Measurements from ENCODE around the gene DEPP1.

The DEPP1 gene

GRCh38 chr10:44949915-44950314, 28.7 kb downstream of the DEPP1 start:
- no peak for TF ChIP-seq CTCF (IDR thresholded peaks at IDR 0.05; ENCODE audit: borderline replicate concordance, insufficient read depth, low read depth, low read length)
- no peak overlapping the region for H3K4me3 ChIP-seq (ENCODE audit: low read depth, low read length)

- no peak overlapping the region for H3K4me3 ChIP-seq (ENCODE audit: low read depth, low read length)
- TF ChIP-seq CTCF (IDR thresholded peaks at IDR 0.05; ENCODE audit: borderline replicate concordance, insufficient read depth, low read depth, low read length) = no peak
These were observed 29.3 kb downstream of the DEPP1 start for GRCh38 chr10:44949127-44949802.

GRCh38 chr10:44948642-44949041, 30.0 kb downstream of the DEPP1 start:
- no peak for TF ChIP-seq CTCF (IDR thresholded peaks at IDR 0.05; ENCODE audit: borderline replicate concordance, insufficient read depth, low read depth, low read length)
- no peak overlapping the region for H3K4me3 ChIP-seq (ENCODE audit: low read depth, low read length)

GRCh38 chr10:44947371-44948152, 31.0 kb downstream of the DEPP1 start:
- no peak overlapping the region for H3K4me3 ChIP-seq (ENCODE audit: low read depth, low read length)
- no peak for TF ChIP-seq CTCF (IDR thresholded peaks at IDR 0.05; ENCODE audit: borderline replicate concordance, insufficient read depth, low read depth, low read length)

- no peak for TF ChIP-seq CTCF (IDR thresholded peaks at IDR 0.05; ENCODE audit: borderline replicate concordance, insufficient read depth, low read depth, low read length)
- H3K4me3 ChIP-seq (ENCODE audit: low read depth, low read length) = no peak overlapping the region
These were observed 32.4 kb downstream of the DEPP1 start for GRCh38 chr10:44946205-44946604.

- TF ChIP-seq CTCF (IDR thresholded peaks at IDR 0.05; ENCODE audit: borderline replicate concordance, insufficient read depth, low read depth, low read length) = no peak
- no peak overlapping the region for H3K4me3 ChIP-seq (ENCODE audit: low read depth, low read length)
These were observed 34.3 kb downstream of the DEPP1 start for GRCh38 chr10:44944354-44944753.
